Bronchial epithelial cell (primary cell): ENCODE data around the gene HES4. TPM values are rescaled to one million over a fixed set of nuclear protein-coding genes. Genes with fewer than 3 reads are reported as not detected.

Source experiments
- DNase-seq: peaks from one replicate; pipeline ENCODE4 v3.0.0-alpha.2; 2010; ENCODE audit warnings: low read depth
- FAIRE-seq: peaks from 2 replicates; lab custom pipeline; 2011; peaks lifted over from hg19 to GRCh38; lab: Jason Lieb, UNC
- H3K27me3 ChIP-seq: 2 replicates; pipeline ENCODE4 v1.5.1; 2011; ENCODE audit warnings: low read length; ENCODE audit not compliant: control insufficient read depth, insufficient read depth
- H3K36me3 ChIP-seq: 2 replicates; pipeline ENCODE4 v1.5.1; 2011; ENCODE audit warnings: low read length; ENCODE audit not compliant: control insufficient read depth, insufficient read depth
- H3K4me3 ChIP-seq: 2 replicates; pipeline ENCODE4 v1.5.1; 2011; ENCODE audit warnings: mild to moderate bottlenecking, low read depth, low read length, control low read depth
- total RNA-seq: library from RNA; depleted of rRNA; stranded (reverse); fragments of >200 nt; gene quantifications from 2 replicates; pipeline ENCODE4 v1.2.1, GENCODE V29; 2014
- TF ChIP-seq, protein P1 (sequence below): IDR thresholded peaks from 2 replicates; pipeline ENCODE4 v1.5.1; 2011; ENCODE audit warnings: mild to moderate bottlenecking, moderate library complexity, low read length, control low read depth, inconsistent platforms; ENCODE audit not compliant: insufficient read depth, severe bottlenecking

The HES4 gene
- total RNA-seq, 1 donor from 2014 or later, result 42.6 TPM

GRCh38 chr1:1006305-1007159 lies 6.6 kb upstream of the HES4 start:
- H3K36me3 ChIP-seq, result no peaks in the 10 kb centered on the region
- TF ChIP-seq, protein P1, sequence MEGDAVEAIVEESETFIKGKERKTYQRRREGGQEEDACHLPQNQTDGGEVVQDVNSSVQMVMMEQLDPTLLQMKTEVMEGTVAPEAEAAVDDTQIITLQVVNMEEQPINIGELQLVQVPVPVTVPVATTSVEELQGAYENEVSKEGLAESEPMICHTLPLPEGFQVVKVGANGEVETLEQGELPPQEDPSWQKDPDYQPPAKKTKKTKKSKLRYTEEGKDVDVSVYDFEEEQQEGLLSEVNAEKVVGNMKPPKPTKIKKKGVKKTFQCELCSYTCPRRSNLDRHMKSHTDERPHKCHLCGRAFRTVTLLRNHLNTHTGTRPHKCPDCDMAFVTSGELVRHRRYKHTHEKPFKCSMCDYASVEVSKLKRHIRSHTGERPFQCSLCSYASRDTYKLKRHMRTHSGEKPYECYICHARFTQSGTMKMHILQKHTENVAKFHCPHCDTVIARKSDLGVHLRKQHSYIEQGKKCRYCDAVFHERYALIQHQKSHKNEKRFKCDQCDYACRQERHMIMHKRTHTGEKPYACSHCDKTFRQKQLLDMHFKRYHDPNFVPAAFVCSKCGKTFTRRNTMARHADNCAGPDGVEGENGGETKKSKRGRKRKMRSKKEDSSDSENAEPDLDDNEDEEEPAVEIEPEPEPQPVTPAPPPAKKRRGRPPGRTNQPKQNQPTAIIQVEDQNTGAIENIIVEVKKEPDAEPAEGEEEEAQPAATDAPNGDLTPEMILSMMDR, result no peak
- H3K27me3 ChIP-seq, result peaks cover 2% of the 10 kb centered on the region
- DNase-seq (peak; percentile 40), FAIRE-seq (no peak)
- H3K4me3 ChIP-seq, result no peak overlapping the region

GRCh38 chr1:1005774-1006304 lies 5.9 kb upstream of the HES4 start:
- no peaks in the 10 kb centered on the region for H3K36me3 ChIP-seq
- no peak for FAIRE-seq
- TF ChIP-seq, protein P1, result no peak
- no peak for DNase-seq
- no peak overlapping the region for H3K4me3 ChIP-seq
- peaks cover 2% of the 10 kb centered on the region for H3K27me3 ChIP-seq

GRCh38 chr1:1004780-1005697 lies 5.1 kb upstream of the HES4 start:
- FAIRE-seq (no peak), DNase-seq (no peak)
- H3K27me3 ChIP-seq, result peaks cover 2% of the 10 kb centered on the region
- TF ChIP-seq, protein P1, result no peak
- H3K4me3 ChIP-seq, result no peak overlapping the region
- no peaks in the 10 kb centered on the region for H3K36me3 ChIP-seq

- Histone ChIP-seq H3K27me3 (peaks cover 2% of the 10 kb centered on the region), H3K4me3 (no peak overlapping the region), H3K36me3 (no peaks in the 10 kb centered on the region)
- FAIRE-seq, result no peak
- no peak for DNase-seq
- TF ChIP-seq, protein P1, result no peak
Observed at GRCh38 chr1:1004420-1004779, 4.5 kb upstream of the HES4 start.

GRCh38 chr1:1003618-1004419 lies 3.9 kb upstream of the HES4 start:
- no peak overlapping the region for H3K4me3 ChIP-seq
- no peak for DNase-seq
- peaks cover 2% of the 10 kb centered on the region for H3K27me3 ChIP-seq
- H3K36me3 ChIP-seq, result no peaks in the 10 kb centered on the region
- TF ChIP-seq, protein P1, result no peak
- peak; percentile 36 for FAIRE-seq
